ENCODE measurements around the gene PKNOX2. TPM values are rescaled to one million over a fixed set of nuclear protein-coding genes. Genes with fewer than 3 reads are reported as not detected.

Gene PKNOX2
- total RNA-seq, 1 donor from 2014 or later: 39.9 TPM

- TF ChIP-seq CTCF (IDR thresholded peaks at IDR 0.05; ENCODE audit: unreplicated experiment): no peak
- Mint-ChIP-seq H3K36me3 (ENCODE audit: insufficient read depth) (peaks cover 12% of the 10 kb centered on the region), H3K4me3 (ENCODE audit: low read depth) (no peak overlapping the region), H3K9me3 (ENCODE audit: low read depth) (no peaks in the 10 kb centered on the region), H3K27ac (no peak overlapping the region), H3K4me1 (ENCODE audit: low read depth) (peaks cover 7% of the 10 kb centered on the region), H3K27me3 (no peaks in the 10 kb centered on the region)
- no peak for DNase-seq (ENCODE audit: low spot score, unreplicated experiment)
Observed at GRCh38 chr11:125356797-125357196, 192.2 kb downstream of the PKNOX2 start.

DNA sequence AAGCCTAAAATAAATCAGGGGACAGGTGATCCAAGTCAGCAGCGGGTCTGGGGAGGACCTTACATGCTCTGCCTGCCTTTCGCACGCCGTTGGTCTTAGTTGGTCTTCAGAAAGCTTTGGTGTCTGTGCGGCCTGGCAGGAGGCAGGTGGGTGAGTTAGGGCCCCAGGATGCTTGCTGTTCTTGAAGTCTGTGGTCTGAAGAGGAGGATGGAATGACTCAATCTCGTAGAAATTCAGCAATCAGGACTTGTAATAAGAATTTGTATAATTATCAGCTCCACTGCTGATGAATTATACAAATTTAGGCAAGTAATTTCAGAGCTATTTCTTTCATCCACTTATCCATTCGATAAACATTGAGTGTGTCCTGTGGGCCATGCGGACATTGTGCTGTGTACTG, 193.0 kb downstream of the PKNOX2 start:
- no peak for TF ChIP-seq CTCF (IDR thresholded peaks at IDR 0.05; ENCODE audit: unreplicated experiment)
- Mint-ChIP-seq H3K36me3 (ENCODE audit: insufficient read depth) (peaks cover 13% of the 10 kb centered on the region), H3K27ac (no peak overlapping the region), H3K9me3 (ENCODE audit: low read depth) (no peaks in the 10 kb centered on the region), H3K4me3 (ENCODE audit: low read depth) (no peak overlapping the region), H3K27me3 (no peaks in the 10 kb centered on the region), H3K4me1 (ENCODE audit: low read depth) (peaks cover 7% of the 10 kb centered on the region)
- no peak for DNase-seq (ENCODE audit: low spot score, unreplicated experiment)

- Mint-ChIP-seq H3K4me3 (ENCODE audit: low read depth) (no peak overlapping the region), H3K27me3 (no peaks in the 10 kb centered on the region), H3K4me1 (ENCODE audit: low read depth) (peaks cover 7% of the 10 kb centered on the region), H3K9me3 (ENCODE audit: low read depth) (no peaks in the 10 kb centered on the region), H3K36me3 (ENCODE audit: insufficient read depth) (peaks cover 13% of the 10 kb centered on the region), H3K27ac (no peak overlapping the region)
- DNase-seq (ENCODE audit: low spot score, unreplicated experiment): no peak
- TF ChIP-seq CTCF (IDR thresholded peaks at IDR 0.05; ENCODE audit: unreplicated experiment): no peak
Observed at GRCh38 chr11:125358254-125358840, 193.8 kb downstream of the PKNOX2 start.

GRCh38 chr11:125359130-125359529, 194.6 kb downstream of the PKNOX2 start:
- DNase-seq (ENCODE audit: low spot score, unreplicated experiment): no peak
- no peak overlapping the region for H3K4me3 Mint-ChIP-seq (ENCODE audit: low read depth)
- no peaks in the 10 kb centered on the region for H3K27me3 Mint-ChIP-seq
- no peak overlapping the region for H3K27ac Mint-ChIP-seq
- H3K9me3 Mint-ChIP-seq (ENCODE audit: low read depth): no peaks in the 10 kb centered on the region
- peaks cover 9% of the 10 kb centered on the region for H3K4me1 Mint-ChIP-seq (ENCODE audit: low read depth)
- peaks cover 13% of the 10 kb centered on the region for H3K36me3 Mint-ChIP-seq (ENCODE audit: insufficient read depth)
- TF ChIP-seq CTCF (IDR thresholded peaks at IDR 0.05; ENCODE audit: unreplicated experiment): no peak

- peaks cover 15% of the 10 kb centered on the region for H3K4me1 Mint-ChIP-seq (ENCODE audit: low read depth)
- H3K36me3 Mint-ChIP-seq (ENCODE audit: insufficient read depth): peaks cover 19% of the 10 kb centered on the region
- no peak overlapping the region for H3K4me3 Mint-ChIP-seq (ENCODE audit: low read depth)
- TF ChIP-seq CTCF (IDR thresholded peaks at IDR 0.05; ENCODE audit: unreplicated experiment): no peak
- H3K27ac Mint-ChIP-seq: no peak overlapping the region
- DNase-seq (ENCODE audit: low spot score, unreplicated experiment): no peak
- no peaks in the 10 kb centered on the region for H3K9me3 Mint-ChIP-seq (ENCODE audit: low read depth)
- no peaks in the 10 kb centered on the region for H3K27me3 Mint-ChIP-seq
Observed at GRCh38 chr11:125360066-125360465, 195.5 kb downstream of the PKNOX2 start.

All from progenitor cell of endocrine pancreas (in vitro differentiated cells).